Sigmoid colon (tissue), 4 donors: ENCODE results near the gene PVRIG.

Experiments used
- EP300 ChIP-seq, 4 donors: sonication (generic); formaldehyde crosslinking; IDR thresholded peaks; one replicate each; pipeline ENCODE4 v1.6.1; 2017; ENCODE audit warnings: antibody characterized with exemption in 4 of 4
- POLR2A ChIP-seq, 2 donors: fragments of 450-650 bp; IDR thresholded peaks; one replicate each; pipeline ENCODE4 v1.6.1; 2016; ENCODE audit warnings: antibody characterized with exemption in 2 of 2, mild to moderate bottlenecking in 2 of 2, moderate library complexity in 2 of 2
- POLR2AphosphoS5 ChIP-seq, 4 donors: sonication (generic); formaldehyde crosslinking; IDR thresholded peaks; one replicate each; pipeline ENCODE4 v1.6.1; 2017; ENCODE audit warnings: antibody characterized with exemption in 4 of 4
- TF ChIP-seq, protein P1 (sequence below), 4 experiments: fragments of 450-650 bp in 3 of 4; fragments of 200-600 bp in 1 of 4; IDR thresholded peaks; one replicate each; pipeline ENCODE4 v1.5.1; 2016 to 2019; ENCODE audit warnings: antibody characterized with exemption in 4 of 4, mild to moderate bottlenecking in 3 of 4, moderate library complexity in 2 of 4

DNA sequence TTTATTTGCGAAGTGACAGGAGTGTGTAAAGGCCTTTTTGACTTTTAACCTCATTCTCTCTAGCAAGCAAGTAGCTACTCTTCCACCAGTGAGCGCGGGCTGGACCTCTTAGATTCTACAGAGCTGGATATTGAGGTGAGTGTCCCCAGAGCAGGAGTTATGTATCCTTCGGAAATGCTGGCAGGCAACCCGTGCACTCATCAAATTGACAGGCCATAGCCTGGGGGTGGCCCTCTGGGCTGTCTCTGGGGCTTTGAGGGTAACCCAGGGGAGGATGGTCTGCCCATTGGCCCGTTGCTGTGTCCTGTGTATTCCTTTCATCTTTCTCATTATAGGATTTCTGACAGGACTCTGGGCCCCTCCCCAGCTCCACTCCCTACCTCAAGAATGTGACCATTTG is 6.1 kb upstream of the PVRIG start:
- TF ChIP-seq, protein P1, sequence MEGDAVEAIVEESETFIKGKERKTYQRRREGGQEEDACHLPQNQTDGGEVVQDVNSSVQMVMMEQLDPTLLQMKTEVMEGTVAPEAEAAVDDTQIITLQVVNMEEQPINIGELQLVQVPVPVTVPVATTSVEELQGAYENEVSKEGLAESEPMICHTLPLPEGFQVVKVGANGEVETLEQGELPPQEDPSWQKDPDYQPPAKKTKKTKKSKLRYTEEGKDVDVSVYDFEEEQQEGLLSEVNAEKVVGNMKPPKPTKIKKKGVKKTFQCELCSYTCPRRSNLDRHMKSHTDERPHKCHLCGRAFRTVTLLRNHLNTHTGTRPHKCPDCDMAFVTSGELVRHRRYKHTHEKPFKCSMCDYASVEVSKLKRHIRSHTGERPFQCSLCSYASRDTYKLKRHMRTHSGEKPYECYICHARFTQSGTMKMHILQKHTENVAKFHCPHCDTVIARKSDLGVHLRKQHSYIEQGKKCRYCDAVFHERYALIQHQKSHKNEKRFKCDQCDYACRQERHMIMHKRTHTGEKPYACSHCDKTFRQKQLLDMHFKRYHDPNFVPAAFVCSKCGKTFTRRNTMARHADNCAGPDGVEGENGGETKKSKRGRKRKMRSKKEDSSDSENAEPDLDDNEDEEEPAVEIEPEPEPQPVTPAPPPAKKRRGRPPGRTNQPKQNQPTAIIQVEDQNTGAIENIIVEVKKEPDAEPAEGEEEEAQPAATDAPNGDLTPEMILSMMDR (IDR thresholded peaks at IDR 0.05): no peak
- no peak for TF ChIP-seq EP300 (IDR thresholded peaks at IDR 0.05)
- no peak for TF ChIP-seq POLR2A (IDR thresholded peaks at IDR 0.05)
- no peak for TF ChIP-seq POLR2AphosphoS5 (IDR thresholded peaks at IDR 0.05)
